SH-SY5Y (cell line): ENCODE results near the gene PYGB.

Experiments
- GATA2 ChIP-seq: IDR thresholded peaks from 2 replicates; pipeline ENCODE4 v1.6.1; 2011; ENCODE audit warnings: mild to moderate bottlenecking, low read depth, low read length
- GATA3 ChIP-seq: IDR thresholded peaks from 2 replicates; pipeline ENCODE4 v1.6.1; 2011; ENCODE audit warnings: low read depth, mild to moderate bottlenecking, low read length, moderate library complexity

The PYGB gene

DNA sequence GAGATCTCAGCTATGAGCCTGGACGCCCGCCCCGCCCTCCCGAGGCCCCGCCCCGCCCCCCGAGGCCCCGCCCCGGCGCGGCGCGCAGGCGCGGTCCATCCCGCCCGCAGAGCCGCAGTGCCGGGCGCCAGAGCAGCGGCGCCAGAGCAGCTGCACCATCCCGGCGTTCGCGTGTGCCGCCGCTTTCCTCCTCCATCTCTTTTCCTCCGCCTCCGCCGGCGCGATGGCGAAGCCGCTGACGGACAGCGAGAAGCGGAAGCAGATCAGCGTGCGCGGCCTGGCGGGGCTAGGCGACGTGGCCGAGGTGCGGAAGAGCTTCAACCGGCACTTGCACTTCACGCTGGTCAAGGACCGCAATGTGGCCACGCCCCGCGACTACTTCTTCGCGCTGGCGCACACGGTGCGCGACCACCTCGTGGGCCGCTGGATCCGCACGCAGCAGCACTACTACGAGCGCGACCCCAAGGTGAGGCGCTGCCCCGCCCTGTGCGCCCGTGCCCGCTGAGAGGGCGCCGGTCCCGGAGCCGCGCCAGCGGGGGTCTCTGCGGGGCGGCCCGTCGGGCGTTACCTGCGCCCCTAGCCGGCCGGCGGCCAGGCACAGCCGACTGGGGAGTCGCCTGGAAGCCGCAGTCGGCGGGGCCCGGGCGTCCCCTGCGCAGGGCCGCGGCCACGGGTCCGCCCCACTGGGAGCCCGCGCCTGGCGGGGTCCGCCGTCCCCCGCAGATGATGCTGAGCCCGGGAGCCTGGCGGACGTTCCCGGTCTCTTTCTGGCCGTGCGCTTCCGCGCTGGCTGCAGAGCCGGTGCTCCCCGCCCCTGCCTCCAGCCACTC is at the start of gene PYGB:
TSS of gene PYGB (plus strand) at position 130 of the 830 bp plus-strand sequence. CDS start at position 224, 94 bp downstream.
- TF ChIP-seq GATA3 = no peak
- no peak for TF ChIP-seq GATA2

DNA sequence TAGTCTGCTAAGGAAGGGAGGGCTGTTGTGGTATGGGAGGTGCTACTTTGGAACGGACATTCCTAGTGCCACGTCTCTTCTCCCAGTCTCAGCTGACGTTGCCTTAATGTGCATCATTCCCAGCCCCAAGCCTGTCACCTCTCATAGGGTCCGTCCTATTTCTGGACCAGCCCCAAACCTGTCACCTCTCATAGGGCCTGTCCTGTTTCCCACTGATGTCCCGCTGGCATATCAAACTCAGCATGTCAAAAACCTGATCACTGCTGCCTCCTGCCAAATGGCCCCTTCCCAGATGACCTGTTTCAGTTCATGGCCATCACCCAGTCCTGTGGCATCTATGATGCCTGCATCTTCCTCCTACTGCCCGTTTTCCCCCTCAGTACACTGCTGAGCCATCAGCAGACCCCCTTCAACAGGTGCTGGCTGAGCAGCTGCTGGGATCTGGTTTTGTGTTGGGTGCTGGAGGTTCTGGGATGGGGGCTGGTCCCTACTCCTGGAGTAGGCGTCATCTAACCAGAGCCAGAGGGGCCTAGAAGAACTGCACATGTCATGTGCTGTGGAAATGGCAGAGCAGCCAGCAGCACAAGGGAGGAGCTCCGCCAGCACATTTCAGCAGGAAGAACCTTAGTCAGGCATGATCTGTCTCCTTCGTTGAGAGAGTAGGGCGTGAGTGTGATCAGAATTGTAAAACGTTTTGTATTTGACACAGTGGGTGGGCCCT is 49.1 kb upstream of the PYGB start:
- no peak for TF ChIP-seq GATA3
- no peak for TF ChIP-seq GATA2

- TF ChIP-seq GATA2 (no peak), GATA3 (no peak)
Measured at GRCh38 chr20:25199473-25200260, 48.2 kb upstream of the PYGB start.

DNA sequence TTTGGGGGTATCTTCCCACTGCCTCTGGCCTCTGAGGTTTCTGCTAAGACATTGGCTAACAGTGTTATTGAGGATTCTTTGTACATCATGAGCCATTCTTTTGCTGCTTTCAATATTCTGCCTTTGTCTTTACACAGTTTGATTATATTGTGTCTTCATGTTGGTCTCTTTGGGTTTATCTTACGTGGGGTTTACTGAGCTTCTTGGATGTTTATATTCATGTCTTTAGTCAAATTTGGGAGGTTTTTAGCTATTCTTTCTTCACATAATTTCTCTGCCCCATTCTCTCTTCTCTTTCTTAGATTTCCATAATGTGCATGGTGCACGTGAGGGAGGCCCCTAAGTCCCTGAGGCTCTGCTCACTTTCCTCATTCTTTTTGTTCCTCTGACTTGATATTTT is 44.8 kb upstream of the PYGB start:
- no peak for TF ChIP-seq GATA2
- TF ChIP-seq GATA3 = no peak

- TF ChIP-seq GATA3 (no peak), GATA2 (no peak)
Measured at GRCh38 chr20:25203871-25204320, 44.0 kb upstream of the PYGB start.

- no peak for TF ChIP-seq GATA2
- TF ChIP-seq GATA3 = no peak
Measured at GRCh38 chr20:25204550-25205276, 43.2 kb upstream of the PYGB start.

DNA sequence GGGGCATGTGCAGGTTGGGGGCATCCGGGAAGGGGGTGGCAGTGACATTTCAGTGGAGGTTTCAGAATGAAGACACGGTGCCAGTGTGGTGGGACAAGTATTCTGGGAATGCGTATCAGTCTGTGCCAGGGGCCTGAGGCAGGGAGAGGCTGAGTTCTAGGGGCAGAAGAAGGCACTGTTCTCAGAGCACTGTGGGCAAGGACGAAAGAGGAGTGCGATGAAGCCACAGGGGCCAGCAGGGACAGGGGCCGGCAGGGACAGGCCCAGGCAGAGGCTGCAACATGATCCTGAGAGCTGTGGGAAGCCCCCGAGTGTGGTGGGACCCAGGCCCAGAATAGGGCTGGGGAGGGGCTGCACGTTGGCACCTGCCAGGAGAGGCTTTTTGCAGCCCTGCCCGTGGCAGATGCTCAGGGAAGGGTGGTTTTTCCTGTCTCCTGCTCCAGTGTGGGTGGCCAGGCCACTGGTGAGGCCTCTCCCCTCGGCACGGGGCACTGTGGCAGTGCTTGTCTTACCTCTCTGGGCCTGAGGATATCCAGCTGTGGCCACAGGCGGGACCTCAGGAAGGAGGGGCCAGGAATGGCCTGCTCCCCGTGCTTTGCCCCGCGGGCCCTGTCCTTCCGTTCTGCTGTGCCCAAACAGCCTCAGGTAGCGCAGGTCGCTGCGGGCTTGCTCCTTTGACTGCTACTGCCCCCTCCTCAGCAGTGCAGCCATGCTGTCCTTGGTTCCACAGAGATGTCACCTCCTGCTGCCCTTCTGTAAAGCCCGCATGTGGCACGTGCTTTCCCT is 42.4 kb upstream of the PYGB start:
- TF ChIP-seq GATA3 = no peak
- TF ChIP-seq GATA2 = no peak

- no peak for TF ChIP-seq GATA3
Measured at GRCh38 chr20:25206063-25206403, 41.9 kb upstream of the PYGB start.

- TF ChIP-seq GATA2 (no peak), GATA3 (no peak)
Measured at GRCh38 chr20:25206548-25206947, 41.3 kb upstream of the PYGB start.

- TF ChIP-seq GATA3 (no peak), GATA2 (no peak)
Measured at GRCh38 chr20:25207149-25207959, 40.5 kb upstream of the PYGB start.

- no peak for TF ChIP-seq GATA3
- TF ChIP-seq GATA2 = no peak
Measured at GRCh38 chr20:25207960-25208534, 39.8 kb upstream of the PYGB start.

DNA sequence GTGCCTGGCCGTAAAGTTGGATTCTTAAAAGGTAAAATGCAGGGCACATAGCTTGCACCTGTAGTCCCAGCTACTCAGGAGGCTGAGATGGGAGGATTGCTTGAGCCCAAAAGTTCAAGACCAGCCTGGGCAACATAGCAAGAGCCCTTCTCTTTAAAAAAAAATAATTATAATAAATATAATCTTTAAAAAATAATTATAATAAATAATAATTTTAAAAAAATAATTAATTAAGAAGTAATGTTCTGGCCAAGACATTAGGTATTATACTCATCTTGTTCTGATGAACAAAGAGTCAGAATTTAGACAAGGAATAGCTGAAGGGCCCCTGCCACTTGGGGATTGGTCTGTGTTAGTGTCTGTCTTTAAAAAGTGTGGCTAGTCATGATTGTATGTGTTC is 38.5 kb upstream of the PYGB start:
- TF ChIP-seq GATA2 (no peak), GATA3 (no peak)

- TF ChIP-seq GATA2 (no peak), GATA3 (no peak)
Measured at GRCh38 chr20:25209911-25210310, 38.0 kb upstream of the PYGB start.

DNA sequence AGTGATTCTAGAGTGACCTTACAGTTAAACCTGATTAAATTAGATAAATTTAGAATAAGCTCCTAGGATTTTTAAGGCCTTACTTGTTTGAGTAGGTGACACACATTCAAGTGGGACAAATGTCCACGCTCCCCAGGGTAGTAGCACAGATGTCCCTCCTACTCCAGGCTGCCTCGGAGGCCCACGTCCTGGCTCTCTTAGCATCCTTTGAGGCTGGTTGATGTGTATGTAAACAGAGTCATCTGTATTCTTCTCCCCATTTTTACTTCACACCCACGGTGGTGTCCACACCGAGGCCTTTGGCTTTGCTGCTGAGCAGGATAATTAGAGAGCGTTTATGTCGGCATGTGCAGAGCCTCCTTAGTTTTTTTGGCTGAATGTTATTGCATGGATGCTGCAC is 36.6 kb upstream of the PYGB start:
- TF ChIP-seq GATA3 = no peak
- TF ChIP-seq GATA2 = no peak
